C1 segment of cervical spinal cord (tissue), 14 donors: ENCODE measurements around the gene PSMC4.

Source experiments
- DNase-seq, 14 donors: peaks; one replicate each; lab custom pipeline; 2025; lab: John Stamatoyannopoulos, UW

The PSMC4 gene

DNA sequence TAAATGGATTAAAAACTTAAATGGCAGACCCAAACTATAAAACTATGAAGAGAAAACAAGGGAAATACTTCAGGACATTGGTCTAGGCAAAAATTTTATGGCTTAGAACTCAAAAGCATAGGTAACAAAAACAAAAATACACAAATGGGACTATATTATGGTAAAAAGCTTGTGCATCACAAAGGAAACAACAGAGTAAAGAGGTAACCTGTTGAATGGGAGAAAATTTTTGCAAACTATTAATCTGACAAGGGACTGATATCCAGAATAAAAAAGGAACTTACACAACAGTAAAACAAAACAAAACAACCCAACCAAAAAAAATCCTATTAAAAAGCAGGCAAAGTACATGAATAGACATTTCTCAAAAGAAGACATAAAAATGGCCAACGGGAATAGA, 16.6 kb downstream of the PSMC4 start:
- no peak for DNase-seq

DNA sequence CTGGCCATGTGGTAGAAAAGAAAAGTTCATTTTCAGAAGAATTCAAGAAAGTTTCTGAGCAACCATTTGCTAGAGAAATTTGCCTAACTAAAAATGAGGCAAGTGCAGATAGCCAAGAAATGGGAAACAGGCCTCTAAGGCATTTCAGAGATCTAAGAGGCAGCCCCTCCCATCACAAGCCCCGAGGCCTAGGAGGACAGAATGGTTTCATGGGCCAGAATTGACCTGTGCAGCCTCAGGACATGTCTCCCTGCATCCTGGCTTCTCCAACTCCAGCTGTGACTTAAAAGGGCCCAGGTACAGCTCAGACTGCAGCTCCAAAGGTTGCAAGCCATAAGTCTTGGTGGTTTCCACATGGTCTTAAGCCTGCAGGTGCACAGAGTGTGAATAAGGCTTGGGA, 22.6 kb downstream of the PSMC4 start:
- DNase-seq = no peak

DNA sequence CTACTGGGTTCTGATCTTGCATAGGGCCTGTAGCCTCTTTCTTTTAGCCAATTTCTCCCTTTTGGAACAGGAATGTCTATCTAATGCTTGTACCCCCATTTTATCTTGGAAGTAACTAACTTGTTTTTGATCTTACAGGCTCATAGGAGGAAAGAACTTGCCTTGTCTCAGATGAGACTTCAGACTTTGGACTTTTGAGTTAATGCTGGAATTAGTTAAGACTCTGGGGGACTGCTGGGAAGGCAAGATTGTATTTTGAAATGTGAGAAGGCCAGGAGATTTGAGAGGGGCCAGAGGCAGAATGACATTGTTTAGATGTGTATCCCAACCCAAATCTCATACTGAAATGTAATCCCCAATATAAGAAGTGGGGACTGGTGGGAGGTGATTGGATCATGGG, 23.4 kb downstream of the PSMC4 start:
- DNase-seq = no peak

DNA sequence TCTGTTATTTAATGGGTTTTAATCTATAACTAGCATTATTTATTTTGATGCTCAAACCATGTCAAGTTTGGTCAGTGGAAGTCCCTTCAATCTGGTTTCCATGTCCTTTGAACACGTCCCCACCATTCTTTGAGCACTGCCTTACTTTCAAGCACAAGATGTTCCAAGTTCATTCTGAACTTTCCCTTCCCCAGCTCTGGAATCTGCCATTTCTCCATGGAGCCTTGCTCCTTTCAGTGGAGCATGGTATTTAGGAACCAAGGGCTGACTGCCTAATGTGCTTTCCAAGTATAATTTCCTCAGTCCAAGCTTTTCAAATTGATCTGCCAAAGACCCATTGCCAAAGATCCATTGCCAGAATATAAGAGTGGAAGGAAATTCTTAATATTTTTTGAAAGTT, 24.8 kb downstream of the PSMC4 start:
- DNase-seq = peak in 2 of 14 donors; percentile 9 to 14

DNA sequence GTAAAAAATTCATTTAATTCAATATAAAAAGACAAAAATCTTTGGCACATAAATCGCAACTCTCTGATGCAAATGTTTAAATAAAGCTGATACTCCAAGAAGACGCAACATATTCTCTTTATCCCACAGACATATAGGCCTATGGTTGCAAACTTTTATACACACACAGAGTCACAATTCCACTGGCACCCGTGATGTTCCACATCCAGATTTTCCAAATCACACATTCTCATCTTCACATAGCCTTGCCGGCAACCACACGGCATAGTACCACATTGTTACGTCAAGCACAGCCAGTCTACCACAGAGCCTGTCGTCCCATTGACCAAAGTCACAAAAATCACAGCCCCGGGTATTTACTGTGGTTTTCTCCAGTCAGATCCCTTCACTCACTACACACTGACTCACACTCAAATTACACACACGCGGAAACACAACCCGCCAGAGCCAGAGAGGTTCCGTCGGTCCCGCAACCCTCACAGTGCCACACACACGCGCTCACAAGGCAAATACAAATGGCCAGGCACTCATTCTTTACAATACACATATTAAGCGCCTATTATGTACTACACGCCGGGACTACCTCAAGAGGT, 25.3 kb downstream of the PSMC4 start:
- DNase-seq = peak in 2 of 14 donors; percentile 31 to 53

DNA sequence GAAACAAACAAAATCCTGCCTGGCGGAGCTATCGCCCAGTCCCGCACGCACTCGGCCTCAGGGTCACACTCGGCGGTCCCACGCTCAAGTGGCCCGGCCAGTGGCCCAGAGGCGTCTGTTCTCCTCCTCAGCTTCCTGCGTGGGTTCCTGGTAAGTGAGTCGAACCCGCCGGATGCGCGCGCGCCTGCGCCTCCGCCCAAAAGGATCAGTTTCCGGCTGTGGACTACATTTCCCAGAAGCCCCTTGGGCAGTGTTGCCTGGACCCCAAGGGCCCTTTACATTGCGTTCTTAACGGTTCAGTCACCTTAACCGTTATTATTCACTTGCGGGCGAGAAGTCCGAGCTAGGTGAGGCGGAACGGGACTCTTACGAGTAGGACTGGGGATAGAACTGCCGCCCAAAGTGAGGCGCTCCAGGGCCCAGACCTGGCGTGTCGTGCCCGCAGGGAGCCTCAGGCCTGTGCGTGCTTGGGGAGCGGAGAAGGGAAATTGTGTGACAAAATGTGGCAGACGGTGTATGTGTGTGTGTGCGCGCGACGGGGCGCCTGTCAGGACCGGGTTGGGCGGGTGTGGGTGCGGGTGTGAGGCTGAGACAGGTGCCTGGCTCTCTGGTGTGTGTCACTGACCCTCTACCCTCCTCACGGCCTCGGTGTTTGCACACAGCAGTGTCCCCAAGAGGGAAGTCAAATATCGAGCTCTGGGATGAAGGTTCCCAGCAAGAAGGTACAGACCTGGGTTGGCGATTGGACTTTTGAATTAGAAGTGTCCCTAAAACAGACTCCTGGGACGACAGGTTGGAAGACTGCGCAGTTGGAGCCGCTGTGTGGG, 26.1 kb downstream of the PSMC4 start, which contains the start of gene ZNF546:
ZNF546 (plus strand) TSS at position 250 of the 827 bp plus-strand sequence. CDS start 1,267 bp downstream, outside the sequence.
- DNase-seq = peak; percentile 6 to 93 (median 85)

DNA sequence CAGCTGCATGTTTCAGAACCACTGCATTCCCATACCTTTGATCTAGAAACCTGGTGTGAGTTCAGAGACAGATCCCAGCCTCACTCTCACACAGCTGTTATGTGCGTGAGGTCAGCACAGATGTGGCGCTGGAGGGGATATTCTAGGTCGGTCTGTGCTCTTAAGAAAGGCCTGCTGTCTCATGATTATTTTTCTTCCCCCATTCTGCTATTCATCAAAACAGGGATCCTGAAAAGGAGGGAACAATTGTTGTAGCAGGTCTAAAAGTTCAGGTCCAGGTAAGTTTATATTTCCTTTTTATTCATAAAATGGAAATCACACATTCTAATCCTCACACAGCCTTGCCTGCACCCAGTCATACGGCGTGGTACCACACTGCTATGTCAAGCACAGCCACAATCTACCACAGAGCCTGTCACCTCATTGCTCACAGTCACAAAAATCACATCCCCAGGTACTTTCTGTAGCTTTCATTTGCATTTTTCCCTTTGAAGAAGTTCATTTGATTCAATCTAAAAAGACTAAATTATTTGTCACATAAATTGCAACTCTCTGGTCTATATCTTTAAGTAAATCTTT, 26.8 kb downstream of the PSMC4 start:
- no peak for DNase-seq

DNA sequence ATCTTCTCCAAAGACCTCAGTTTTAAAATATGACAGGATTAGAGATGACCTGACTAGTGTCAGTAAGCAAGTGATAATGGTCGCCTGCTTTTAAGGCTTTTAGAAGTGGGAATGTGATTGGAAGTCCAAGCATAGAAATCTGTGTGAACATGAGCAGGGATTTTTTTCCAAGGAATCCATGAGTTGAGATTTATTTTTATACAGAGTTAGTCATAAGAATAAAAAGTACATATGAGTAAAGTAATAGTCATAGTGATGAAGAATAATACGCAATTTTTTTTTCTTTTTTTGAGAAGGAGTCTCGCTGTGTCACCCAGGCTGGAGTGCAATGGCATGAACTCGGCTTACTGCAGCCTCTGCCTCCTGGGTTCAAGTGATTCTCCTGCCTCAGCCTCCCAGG, 27.5 kb downstream of the PSMC4 start:
- no peak for DNase-seq

DNA sequence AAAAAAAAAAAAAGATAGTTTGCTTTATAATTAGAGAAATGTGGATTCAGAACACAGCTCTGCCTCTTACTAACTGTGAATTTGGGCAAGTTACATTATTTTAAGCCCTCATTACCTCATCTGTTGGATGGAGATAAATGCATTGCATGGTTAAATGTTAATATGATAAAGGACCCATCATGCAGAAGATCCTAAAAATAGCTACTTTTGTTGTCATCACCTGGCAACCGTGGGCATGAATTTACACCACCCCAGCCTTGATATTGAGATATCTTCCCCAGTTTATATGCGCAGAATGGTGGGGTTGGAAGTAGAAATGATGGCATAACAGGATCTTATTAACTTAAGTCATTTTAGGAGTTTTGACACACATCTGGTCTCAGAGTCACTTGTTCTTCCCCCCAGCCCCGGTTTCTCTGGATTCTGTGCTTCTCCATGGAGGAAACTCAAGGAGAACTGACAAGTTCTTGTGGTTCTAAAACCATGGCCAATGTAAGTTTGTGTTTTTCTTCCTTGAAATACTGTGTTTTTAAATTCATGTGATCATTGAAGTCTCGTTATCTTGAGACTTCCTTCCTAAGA, 34.8 kb downstream of the PSMC4 start:
- DNase-seq = no peak

DNA sequence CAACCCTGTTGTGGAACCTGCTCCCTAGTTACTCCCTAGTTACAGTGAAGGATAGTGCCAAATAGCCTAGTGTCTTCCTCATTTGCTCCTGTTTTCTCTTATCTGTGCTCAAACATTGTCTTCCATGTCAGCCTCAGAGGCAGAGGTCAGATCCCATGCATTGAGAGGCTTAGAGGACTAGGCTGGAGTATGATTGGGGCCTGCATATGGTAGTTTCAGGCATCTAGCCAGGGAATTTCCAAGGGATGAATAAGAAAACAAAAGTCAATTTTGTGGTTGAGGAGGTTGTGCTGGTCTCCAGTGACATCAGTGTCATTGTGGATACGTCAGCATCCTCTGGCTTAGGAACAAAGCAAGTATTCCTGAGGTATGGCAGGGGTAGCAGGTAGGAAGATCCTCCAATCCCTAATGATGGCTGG, 35.3 kb downstream of the PSMC4 start:
- DNase-seq = no peak

DNA sequence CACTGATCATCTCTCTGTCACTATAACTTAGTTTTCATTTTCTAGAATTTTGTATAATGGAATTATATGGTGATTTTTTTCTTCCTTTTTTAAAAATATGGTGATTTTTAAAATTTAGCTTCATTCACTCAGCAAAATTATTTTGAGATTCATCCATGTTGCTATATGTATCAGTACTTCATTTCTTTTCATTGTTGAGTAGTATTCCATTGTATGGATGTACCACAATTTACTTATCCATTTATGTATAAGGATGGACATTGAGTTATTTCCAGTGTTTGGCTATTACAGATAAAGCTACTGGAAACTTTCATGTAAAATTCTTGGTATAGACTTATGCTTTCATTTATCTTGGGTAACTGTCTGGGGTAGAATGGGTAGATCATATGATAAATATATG, 38.7 kb downstream of the PSMC4 start:
- DNase-seq = no peak

DNA sequence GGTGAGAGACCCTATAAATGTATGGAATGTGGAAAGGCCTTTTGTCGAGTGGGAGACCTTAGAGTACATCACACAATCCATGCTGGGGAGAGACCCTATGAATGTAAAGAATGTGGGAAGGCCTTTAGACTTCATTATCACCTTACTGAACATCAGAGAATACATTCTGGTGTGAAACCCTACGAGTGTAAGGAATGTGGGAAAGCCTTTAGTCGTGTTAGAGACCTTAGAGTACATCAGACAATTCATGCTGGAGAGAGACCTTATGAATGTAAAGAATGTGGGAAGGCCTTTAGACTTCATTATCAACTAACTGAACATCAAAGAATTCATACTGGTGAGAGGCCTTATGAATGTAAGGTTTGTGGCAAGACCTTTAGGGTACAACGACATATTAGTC, 43.0 kb downstream of the PSMC4 start:
- no peak for DNase-seq

DNA sequence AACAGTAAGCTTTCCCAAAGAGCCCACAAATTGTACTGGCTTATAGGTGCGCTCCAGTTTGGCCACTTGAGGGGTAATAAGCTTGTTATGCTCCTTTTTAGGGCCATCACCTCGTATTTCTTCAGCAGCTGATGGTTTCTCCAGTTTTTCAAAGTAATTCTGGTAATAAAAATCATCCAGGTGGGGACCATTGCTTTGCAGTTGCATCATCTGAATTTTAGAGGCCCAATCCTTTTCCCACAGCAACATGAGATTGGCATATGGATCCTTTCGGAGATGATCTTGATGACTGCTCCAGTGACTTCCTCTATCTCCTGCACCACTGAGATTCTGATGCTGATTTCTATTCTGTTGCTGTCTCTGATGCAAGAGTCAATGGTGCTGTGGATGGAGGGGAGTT, 53.0 kb downstream of the PSMC4 start:
- no peak for DNase-seq

DNA sequence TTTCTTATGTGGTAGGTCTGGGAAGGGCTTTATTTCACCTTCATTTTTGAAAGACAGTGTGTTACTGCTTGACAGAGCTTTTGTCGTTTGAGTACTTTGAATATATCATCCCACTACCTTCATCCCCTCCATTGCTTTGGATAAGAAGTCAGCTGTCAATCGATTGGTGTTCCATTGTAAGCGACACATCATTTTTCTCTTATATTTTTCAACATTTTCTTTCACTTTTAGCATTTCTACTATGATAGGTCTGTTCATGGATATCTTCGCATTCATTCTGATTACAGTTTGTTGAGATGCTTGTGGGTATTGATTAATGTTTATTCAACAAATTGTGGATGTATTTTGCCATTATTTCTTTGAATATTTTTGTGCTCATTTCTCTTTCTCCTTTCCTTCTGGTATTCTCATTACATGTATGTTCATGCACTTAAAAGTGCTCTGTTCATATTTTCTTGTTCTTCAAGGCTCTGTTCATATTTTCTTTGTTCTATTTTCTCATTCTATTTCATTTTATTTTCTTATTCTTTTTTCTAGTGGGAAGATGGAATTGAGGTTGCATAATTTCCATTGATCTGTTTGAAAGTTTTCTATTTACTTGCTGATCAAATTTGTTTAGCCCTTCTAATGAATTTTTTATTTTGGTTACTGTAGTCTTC, 55.1 kb downstream of the PSMC4 start:
- DNase-seq = no peak

DNA sequence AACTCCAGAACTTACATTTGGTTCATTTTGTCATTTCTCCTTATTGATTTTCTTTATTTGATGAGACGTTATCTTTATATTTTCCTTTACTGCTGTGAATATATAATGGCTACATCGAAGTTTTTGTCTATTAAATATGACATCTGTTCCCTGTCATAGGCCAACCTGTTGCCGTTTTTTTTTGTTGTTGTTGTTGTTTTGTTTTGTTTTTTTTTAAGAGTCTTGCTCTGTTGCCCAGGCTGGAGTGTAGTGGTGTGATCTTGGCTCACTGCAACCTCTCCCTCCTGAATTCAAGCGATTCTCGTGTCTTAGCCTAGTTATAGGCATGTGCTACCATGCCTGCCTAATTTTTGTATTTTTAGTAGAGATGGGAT, 55.6 kb downstream of the PSMC4 start:
- no peak for DNase-seq
